Stimulated activated CD4-positive, alpha-beta T cell treated with anti-CD3 and anti-CD28 coated beads, Interleukin-4, amount 100 ng/mL, for 4 hours (primary cell): ENCODE results near the gene HTR3A.

Source experiments
- DNase-seq, 2 experiments: peaks; one replicate each; pipeline ENCODE4 v3.0.0-alpha.2; 2020

The HTR3A gene

DNA sequence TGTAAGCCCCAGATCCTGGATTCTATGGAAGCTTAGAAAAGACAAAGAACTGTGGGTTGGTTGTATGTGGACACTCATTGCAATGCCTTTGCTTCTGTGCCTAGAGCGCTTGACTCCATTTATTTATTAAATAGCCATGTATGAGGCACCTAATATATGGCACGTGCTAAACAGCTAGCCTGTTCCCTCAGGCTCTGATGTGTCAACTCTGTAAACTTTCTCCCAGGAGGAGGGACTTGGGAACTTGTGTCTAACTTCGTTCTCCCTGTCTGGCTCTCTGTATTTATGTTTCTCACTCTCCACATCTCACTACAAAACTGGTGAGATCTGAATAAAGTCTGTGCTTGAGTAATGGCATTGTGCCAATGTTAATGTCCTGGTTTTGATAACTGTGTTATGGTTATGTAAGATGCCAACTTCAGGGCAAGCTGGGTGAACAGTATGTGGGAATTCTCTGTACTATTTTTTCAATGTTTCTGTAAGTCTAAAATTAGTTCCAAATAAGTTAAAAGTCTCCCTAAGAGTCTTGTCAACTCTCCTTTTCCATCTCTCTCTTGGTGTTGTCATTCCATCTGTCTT lies 50.5 kb downstream of the HTR3A start:
- DNase-seq: no peak

- peak in 1 of 2 experiments; percentile 5 for DNase-seq
These were observed 51.4 kb downstream of the HTR3A start for GRCh38 chr11:114026355-114026754.

- no peak for DNase-seq
These were observed 52.5 kb downstream of the HTR3A start for GRCh38 chr11:114027391-114027790.

DNA sequence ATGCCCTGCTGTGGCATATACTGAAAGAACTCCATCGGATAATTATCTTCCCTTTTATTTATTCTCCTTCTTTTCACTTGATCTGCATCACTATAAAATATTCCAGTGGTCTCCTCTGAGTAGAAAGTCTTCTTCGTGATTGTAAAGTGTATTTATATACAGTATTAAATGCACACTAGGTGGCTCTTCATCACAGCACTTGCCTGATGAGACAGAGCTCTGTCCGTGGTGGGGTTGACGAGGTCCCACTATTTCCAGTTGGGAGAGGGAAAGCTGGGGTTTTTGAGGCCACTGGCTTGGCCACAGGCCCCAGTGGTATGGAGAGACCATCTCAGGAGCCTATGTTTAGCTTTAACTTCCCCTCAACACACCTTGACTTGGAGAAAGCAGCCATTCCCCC lies 53.0 kb downstream of the HTR3A start:
- DNase-seq: no peak

- no peak for DNase-seq
These were observed 56.5 kb downstream of the HTR3A start for GRCh38 chr11:114031246-114031966.

DNA sequence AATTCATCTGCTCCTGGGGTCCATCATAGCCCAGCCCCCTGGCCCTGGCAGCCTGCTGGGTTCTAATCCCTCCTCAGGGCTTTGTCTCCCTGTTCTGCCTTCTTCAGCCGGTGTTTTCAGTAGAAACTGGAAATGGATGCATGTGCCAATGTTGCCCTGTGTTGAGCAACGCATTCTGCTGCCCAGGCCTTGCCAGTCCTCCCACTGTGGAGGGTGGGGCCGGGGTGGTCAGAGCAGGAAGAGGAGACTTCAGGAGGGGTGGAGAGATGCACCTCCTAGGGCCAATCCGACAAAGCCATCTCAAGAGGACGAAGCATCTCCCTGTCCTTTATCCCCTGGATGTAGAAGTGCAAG lies 57.0 kb downstream of the HTR3A start:
- DNase-seq: no peak

DNA sequence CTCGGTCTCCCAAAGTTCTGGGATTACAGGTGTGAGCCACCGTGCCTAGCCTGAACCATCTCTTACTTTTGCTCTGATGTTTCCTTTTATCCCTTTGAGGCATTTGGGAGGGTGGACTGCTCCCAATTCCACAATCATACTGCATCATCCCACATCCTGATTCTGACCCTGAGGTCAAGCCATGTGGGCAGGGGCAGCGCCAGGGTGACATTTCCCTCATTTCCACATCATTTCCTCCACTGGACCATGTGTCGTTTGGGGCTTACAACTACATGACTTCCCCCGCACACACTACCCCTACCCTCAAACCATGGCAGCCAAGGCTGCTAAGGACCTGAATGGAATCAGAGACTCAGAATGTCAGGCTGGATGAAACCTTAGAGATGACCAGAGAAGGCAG lies 58.2 kb downstream of the HTR3A start:
- DNase-seq: no peak

- DNase-seq: no peak
These were observed 58.7 kb downstream of the HTR3A start for GRCh38 chr11:114033572-114033971.

GRCh38 chr11:114034956-114035355 lies 60.0 kb downstream of the HTR3A start:
- DNase-seq: no peak

DNA sequence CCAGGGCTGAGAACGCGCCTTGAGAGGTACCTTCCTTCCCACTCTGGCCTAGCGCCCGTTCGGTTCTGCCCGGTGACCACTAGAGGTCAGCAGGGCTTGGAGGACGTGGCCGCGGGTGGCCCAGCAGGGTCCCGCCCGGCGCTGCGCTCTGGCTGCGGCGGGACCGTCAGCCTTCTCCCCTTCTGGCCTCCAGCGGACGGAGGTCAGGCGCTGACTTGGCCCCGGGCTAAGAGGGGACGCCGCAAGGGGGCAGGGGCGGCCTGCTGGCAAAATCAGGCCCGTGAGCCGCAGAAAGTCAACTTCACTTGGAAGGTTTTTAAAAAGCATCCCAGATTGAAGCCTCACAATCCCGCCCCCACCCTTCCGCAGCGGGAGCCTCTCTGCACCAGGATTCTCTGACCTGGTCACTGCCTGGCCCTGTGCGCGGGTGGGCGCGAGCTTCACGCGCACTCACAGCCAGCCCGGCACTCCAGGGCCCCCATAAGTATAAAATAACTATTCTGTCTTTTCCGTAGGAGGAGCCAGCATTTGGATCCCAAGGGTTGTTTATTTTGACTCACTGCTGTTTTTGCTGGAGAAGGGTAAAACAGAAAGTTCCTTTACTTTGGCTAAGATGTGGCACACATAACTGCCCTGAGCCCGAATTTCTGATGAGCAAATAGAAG lies 61.4 kb downstream of the HTR3A start:
- DNase-seq: peak; percentile 40 to 47

DNA sequence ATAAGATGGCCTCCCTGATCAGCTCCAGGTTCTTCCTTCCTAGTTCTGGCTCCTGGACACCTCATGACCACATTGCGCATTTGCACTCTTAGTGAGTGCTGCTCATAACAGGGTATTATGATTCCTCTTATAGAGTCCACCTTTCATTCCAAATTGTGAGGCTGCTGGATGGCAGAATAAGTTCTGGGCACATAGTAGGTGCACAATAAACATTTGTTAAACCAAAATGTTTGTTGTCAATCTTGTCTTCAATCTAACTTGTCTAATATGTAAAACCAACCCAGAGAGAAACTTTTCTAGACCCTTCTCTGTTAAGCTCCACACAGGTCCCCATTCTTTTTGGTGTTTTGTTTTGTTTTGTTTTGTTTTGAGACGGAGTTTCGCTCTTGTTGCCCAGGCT lies 62.0 kb downstream of the HTR3A start:
- no peak for DNase-seq

DNA sequence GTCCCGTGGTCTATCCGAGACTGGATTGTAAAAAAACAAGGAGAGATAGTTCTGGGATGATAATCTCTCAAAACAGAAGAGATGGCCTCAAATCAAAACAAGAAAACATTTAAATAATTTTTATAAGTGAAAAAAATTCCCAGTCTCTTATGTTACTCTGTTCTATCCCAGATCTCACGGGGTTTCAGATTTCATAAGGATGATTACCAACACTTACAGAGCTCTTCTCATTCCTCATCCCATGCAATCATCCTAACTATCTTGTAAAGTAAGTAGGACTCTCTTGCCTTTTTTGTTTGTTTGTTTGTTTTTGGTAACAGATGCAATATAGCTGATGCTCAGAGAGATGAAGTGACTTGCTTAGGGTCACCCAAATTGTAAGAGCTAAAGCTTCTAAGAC lies 64.6 kb downstream of the HTR3A start:
- DNase-seq: no peak
